Measurements from ENCODE around the gene VEGFA.

VEGFA gene

GRCh38 chr6:43826730-43827129, 56.7 kb downstream of the VEGFA start:
- no peak overlapping the region for H3K4me3 ChIP-seq (ENCODE audit: low read length)
- DNase-seq (ENCODE audit: low read depth) = no peak
- no peak for TF ChIP-seq CTCF (conservative IDR thresholded peaks at IDR 0.05; ENCODE audit: low read length)

- no peak for DNase-seq (ENCODE audit: low read depth)
- H3K4me3 ChIP-seq (ENCODE audit: low read length) = no peak overlapping the region
- no peak for TF ChIP-seq CTCF (conservative IDR thresholded peaks at IDR 0.05; ENCODE audit: low read length)
Observed at GRCh38 chr6:43827898-43828297, 57.9 kb downstream of the VEGFA start.

GRCh38 chr6:43828711-43829110, 58.7 kb downstream of the VEGFA start:
- H3K4me3 ChIP-seq (ENCODE audit: low read length) = no peak overlapping the region
- no peak for DNase-seq (ENCODE audit: low read depth)
- TF ChIP-seq CTCF (conservative IDR thresholded peaks at IDR 0.05; ENCODE audit: low read length) = no peak

GRCh38 chr6:43829470-43829869, 59.5 kb downstream of the VEGFA start:
- TF ChIP-seq CTCF (conservative IDR thresholded peaks at IDR 0.05; ENCODE audit: low read length) = no peak
- H3K4me3 ChIP-seq (ENCODE audit: low read length) = no peak overlapping the region
- DNase-seq (ENCODE audit: low read depth) = no peak

- DNase-seq (ENCODE audit: low read depth) = no peak
- no peak overlapping the region for H3K4me3 ChIP-seq (ENCODE audit: low read length)
- TF ChIP-seq CTCF (conservative IDR thresholded peaks at IDR 0.05; ENCODE audit: low read length) = no peak
Observed at GRCh38 chr6:43830775-43831174, 60.8 kb downstream of the VEGFA start.

- no peak for TF ChIP-seq CTCF (conservative IDR thresholded peaks at IDR 0.05; ENCODE audit: low read length)
- no peak overlapping the region for H3K4me3 ChIP-seq (ENCODE audit: low read length)
- DNase-seq (ENCODE audit: low read depth) = no peak
Observed at GRCh38 chr6:43831191-43831590, 61.2 kb downstream of the VEGFA start.

- no peak for DNase-seq (ENCODE audit: low read depth)
- TF ChIP-seq CTCF (conservative IDR thresholded peaks at IDR 0.05; ENCODE audit: low read length) = no peak
- no peak overlapping the region for H3K4me3 ChIP-seq (ENCODE audit: low read length)
Observed at GRCh38 chr6:43833223-43833995, 63.4 kb downstream of the VEGFA start.

Data from AG10803 (cell line).